Renal pelvis (tissue), 4 donors: Measurements from ENCODE around the gene NOP56. TPM values are rescaled to one million over a fixed set of nuclear protein-coding genes. Genes with fewer than 3 reads are reported as not detected.
"Not testable (repeated sequence)": the region's sequence is repeated elsewhere in the genome, so short reads cannot be mapped to it uniquely, and the experiment has no call there.

ENCODE experiments used
- DNase-seq: peaks from one replicate; pipeline ENCODE4 v3.0.0-alpha.2; 2013
- polyA plus RNA-seq, 3 donors: library from polyadenylated mRNA; unstranded; fragments of 120-200 nt; gene quantifications; one replicate each; pipeline ENCODE4 v1.2.1, GENCODE V29; 2013; ENCODE audit not compliant: insufficient read length in 3 of 3

NOP56 gene
- polyA plus RNA-seq, 3 donors, result 255 to 269 (median 258) TPM

DNA sequence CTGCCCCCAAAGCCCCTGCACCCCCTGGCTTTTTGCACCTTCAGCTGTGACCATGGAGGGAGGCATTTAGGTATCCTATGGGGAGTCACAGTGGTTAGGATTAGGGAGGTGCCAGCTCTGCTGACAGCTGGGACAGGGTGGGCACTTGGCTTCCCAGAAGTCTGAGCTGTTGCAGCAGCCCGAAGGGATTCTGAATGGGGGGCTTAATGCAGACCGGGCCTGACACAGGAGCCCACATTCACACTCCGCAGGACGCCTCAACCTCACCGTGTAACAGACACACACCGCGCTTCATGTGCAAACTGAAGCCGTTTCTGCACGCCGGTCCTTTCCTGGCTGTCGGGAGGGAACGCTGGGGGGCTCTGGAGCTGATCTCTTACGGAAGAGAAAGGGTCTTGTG, 42.1 kb downstream of the NOP56 start:
- no peak for DNase-seq

DNA sequence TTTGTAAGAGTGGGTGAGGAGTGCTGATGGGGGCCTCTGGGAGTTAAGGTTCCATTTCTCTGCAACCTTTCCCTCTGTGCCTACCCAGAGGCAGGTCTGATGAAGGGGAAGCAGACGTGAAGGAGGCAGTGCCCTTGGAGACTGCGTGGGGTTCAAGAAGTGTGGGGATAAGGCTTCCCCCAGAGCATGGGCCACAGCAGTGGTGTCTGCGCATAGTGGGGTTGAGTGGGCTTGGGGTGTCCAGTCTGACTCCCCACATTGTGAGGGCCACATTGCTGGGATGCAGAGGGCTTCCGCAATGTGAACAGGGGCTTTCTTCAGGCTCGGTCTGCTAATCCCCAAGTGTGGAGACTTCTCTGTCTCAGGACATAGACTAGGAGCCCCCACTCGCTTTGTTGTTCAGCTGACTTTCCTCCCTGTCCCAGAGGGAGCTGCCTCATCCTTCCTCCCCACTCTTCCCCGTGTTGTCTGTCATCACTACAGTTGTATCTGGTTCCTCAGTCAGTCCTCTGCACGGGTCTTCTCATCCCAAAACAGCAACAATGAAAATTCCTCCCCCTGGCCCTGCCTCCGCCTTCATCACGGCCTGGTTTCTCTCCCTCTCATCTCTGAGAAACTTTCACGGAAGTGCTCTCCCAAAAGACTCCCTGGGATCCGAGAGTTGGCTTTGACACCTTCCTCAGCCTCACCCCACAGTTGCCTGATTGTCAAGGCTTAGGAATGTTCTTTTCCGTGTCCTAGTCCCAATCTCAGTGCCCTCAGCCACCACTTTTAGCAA, 43.0 kb downstream of the NOP56 start:
- DNase-seq, result no peak

DNA sequence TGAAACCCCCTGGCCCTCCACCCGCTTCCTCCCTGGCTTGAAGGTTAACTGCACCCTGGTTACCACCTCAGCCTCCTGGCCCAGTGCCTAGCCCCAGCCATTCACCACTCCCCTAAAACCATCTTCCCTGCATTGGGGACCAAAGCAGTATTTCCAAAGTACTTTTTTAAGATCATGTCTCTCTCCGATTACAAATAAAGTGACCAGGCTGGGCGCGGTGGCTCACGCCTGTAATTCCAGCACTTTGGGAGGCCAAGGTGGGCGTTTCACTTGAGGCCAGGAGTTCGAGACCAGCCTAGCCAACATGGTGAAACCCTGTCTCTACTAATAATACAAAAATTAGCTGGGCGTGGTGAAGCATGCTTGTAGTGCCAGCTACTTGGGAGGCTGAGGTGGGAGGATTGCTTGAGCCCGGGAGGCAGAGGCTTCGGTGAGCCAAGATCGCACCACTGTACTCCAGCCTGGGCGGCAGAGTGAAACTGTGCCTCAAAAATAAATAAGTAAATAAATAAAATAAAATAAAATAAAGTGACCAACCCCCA, 43.6 kb downstream of the NOP56 start:
- DNase-seq, result not testable (repeated sequence)

DNA sequence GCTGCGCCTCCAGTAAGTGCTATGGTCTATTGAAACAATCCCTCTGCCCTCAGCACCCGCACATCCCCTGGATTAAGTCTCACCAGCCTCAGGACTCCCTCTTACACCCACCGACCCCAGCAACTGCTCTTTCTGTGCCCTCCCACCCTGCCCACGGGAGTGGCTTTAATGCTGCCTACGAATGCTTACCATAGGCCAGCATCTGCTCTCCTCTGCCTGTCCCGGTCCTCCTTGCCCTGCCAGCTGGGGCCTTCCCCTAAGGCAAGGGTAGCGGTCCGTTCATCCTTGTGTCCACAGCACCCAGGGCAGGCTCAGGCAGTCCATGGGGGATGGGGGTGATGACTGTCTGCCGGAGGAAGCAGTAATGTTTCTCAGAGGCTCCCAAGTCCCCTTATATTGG, 44.2 kb downstream of the NOP56 start:
- DNase-seq, result no peak

DNA sequence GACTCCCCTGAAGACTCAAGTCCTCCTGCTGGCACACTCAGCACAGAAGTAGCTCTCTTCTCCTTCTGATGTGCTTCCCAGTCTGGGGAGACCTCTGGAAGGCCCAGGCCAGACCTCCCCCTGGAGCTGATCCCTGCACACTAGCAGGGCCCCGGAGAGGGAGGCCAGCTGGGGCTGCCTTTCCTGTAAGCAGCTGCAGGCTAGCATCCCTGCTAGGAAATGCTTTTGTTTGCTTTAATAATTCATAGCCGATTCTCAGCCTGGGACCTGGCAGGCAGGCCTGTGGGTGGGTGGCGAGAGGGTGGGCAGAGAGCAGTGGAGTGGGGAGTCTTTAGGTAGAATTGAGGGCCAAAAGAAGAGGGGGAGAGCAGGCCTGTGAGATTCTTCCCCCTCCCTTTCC, 45.3 kb downstream of the NOP56 start:
- peak; percentile 40 for DNase-seq

DNA sequence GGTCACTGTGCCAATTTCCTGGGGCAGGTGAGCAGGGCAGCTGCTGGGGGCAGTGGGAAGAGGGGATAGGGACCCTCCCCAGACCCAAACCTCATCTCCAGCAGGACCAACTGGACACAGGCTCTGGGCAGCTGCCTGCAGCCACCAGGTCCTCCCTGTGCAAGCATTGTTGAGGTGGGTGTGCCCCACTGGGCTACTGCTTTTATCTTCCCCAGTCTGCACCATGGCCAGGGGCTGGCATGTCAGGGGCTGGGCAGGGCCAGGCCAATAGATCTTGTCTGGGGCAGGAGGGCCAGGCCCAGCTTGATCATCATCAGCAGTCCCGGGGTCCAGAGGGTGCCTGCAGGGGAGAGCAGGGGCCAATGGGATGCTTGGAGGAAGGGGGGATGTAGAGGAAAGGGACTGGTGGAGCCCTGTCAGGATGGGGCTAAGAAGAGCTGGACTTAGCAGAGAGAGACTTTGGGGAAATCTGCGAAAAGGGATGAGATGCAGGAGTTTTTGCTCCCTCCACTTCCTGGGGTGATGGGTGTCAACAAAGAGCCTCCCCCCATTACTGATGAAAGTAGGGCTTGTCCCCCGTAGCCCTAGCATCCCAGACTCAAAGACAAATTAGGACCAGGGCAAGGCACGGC, 45.9 kb downstream of the NOP56 start:
- DNase-seq, result no peak

DNA sequence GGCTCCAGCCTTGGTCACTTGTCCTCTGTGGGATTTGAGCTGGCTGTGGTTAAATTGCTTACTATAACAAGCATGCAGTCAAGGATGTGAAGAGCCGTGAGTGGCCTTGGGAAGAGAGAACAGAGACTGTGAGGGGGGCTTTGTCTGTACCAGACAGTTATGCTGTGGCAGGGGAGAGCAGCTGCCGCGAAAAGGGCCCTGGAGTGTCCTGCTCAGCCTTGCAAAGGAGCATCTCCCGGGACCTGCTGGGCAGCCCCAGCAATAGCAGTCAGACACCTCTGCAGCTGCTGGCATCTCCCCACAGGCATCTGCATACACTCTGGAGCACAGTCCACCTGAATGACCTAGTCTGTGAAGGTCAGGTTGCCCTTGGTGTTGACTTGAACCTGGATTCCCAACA, 46.5 kb downstream of the NOP56 start:
- DNase-seq, result no peak

DNA sequence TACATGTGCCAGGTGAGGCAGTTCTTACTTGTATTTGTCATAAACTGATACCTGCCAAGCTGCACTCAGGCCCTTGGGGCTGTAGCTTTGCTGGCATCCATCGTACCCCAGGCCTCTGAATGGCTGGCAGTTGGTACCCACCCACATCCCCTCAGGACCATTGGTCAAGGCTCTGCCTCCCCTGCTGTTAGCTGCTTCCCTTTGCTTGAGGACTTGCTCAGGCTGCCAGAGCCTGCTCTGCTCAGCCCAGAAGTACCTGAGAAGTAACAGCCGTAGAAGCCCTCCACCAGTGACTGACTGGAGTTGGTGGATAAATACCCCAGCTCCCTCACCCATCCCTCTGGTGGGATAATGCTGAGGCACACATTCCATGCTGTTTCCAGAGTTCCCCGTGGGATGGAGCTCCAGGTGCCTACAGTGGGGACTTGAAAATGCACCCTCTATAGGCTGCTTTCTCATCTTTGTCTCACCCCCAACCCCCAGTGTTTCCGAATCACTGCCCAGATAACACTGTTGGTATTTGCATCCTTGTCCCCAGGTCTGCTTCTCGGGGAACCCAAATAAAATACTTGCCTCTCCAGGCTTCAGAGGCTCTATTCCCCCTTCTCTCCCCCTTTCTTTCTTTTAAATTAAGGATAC, 47.5 kb downstream of the NOP56 start:
- DNase-seq, result no peak

DNA sequence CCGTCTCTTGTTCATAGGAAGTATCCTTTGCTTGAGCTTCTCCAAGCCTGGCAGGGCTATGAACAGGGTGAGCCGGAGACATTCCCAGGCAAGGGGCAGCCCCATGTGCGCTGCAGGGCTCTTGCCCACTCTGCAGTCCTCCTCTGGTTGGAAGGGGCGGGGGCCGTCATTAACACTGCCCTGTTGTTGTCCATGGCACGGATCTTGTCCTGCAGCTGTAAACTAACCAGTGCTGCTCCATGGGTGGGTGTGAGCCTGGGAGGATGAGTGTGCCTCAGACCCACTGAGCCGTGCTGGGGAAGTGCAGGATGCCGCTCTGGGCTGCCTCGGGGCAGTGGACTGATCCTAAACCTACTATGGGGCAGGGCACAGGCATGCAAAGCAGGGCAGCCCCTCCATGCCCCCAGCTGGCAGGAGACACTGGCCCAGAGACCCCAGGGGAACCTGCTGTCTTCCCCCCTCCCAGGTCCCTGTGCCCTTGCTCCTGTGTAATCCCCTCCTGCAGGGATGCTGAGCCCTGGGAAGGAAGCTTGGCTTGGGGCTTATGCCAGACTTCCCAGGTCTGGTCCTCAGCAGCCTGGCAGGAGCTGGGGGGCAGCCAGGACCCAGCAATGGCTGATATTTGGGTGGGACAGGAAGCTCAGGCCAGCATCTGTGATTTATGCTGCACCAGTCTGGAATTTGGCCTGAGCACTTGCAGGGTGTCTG, 48.6 kb downstream of the NOP56 start:
- no peak for DNase-seq

DNA sequence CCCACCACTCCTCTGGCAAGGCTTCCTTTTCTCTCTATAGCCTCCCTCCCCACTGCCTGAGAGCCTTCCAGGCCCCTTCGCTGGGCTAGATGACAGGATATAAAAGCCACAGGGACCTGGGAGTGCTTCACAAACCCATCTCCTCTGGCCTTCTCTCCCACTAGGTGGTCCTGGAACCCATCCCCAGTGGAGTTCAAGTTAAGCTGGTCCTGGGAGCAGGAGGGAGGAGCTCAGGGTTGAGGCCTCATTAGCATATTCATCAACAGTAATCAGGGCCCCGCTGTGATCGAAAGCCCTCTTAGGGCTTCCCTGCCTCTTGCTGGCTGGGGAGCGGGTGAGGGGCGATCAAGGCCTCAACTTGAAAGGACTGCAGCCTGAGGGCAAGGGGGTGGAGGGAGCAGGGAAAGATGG, 49.2 kb downstream of the NOP56 start:
- no peak for DNase-seq

DNA sequence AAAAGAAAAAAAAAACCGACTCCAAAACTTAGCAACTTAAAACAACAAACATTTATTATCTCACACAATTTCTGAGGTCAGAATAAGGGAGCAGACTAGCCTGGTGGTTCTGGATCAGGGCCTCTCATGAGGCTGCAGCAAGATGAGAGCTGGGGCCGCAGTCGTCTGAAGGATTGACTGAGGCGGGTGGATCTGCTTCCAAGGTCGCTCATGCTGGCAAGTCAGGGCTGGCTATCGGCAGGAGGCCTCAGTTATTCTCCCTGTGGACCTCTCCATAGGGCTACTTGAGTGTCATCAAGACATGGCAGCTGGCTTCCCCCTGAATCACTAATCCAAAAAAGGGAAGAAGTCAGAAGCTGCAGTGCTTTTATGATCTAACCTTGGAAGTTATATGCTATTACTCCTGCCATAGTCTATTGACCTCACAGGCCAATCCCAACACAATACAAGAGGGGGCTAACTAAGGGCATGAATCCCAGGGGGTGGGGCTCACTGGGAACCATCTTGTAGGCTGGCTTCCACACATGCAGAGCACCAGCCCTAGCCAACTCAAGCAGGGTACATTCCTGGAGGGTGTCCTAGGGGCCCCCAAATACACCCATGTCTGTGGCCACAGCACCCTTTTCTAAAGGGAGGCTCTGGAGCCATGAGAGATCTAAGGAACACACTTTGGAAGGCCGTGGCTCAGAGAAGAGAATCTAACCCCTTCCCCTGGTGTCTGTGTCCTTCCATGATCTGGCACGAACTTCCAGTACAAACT, 51.5 kb downstream of the NOP56 start:
- DNase-seq, result no peak

DNA sequence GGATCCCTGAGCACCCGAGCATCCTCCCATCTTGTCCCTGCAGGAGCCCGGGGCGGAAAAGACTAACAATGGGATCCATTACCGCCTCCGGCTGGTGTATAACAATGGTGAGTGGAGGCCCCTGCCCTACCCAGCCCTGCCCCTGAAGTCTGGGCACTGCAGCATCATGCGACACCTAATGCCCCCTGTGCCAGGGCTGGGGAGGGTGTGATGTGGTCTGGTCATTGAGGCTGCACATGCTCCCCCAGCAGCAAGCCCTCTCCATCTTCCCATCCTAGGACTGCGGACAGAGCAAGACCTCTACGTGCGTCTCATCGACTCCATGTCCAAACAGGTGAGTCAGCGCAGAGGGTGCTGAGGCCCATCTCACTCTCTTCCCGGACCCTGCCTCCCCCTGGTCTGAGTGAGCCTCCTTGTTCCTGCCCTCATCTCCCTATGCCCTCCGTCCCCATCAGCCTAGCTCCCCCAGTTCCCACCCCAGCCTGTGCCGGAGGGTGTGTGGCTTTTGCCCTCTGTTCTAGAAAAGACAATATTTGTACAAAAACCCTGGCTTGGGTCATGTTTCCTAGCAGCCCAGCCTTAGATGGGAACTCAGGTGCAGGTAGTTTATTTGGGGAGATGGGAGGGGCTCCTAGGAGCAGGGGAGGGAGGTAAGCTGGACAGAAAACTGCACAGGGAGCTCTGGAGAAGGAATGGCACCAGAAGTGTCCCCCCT, 53.7 kb downstream of the NOP56 start:
- no peak for DNase-seq

DNA sequence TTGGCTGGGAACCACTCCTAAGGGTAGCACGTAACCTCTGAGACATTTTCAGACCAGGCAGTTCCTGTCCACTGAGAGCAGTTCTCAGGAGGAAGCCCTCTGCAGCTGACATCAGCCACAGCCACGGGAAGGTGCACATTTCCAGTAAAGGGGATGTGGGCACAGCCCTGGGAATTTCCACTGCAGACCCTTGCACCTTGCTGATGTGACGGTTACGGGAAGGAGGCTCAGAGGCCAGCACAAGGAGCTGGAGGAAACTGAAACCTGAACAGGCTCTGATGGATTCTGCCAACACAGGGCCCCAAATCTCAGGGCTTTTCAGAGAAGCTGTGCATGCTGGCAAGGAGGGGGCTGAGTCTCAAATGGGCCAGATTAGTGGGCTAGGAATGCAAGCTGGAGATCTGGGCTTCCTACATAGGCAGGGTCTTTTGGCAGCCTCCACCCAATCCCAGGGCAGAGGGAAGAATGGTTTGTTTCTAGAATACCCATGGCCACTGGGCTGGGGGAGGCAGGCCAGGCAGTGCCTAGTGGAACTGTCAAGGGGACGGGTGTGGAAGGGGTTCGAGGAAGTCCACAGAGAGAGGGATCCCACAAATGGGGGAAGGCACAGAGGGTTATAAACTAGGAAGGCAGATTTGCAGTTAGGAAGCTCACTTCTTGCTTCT, 54.4 kb downstream of the NOP56 start:
- no peak for DNase-seq

DNA sequence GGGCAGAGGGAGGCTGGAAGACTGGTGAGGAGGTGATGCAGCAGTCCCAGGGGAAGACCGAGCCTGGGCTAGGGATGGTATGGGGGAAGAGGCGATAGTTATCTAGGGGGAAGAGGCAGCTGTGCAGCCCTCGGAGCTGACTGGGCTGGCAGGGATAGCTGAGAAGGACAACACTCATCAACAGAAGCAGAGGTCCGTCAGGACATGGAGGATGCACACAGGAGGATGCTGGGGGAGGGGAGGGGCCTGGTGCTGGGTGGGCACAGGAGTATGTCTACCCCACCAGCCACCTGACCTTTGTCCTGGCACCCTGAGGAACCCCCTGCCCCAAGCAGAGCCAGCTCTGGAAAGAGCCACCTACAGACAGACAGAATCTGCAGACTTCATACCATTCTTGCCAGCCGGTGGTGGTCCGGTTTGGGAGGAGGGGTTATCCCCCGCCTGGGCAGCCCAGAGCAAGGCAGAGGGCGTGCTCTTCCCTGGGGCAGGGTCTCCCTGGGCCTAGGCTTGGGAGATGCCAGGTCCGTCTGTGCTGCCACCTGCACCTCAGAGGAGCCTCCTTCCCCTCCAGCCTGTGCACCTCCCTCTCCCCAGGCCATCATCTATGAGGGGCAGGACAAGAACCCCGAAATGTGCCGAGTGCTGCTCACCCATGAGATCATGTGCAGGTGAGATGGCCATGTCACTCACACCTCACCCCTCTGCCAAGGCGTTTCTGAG, 55.1 kb downstream of the NOP56 start:
- DNase-seq, result no peak

Other genes starting within 250 kb of the NOP56 start
- gene SNRPB, start 181.8 kb upstream of the NOP56 start, polyA plus RNA-seq, result 100 to 1,000 TPM; 139 to 183 (median 180) TPM
- 10 to 100 TPM; 14.4 to 19.0 (median 17.6) TPM for gene ZNF343, start 143.7 kb upstream of the NOP56 start, polyA plus RNA-seq
- under 1 TPM; 0.23 to 0.34 (median 0.31) TPM for gene TMC2, start 116.1 kb upstream of the NOP56 start, polyA plus RNA-seq
- gene IDH3B, start 11.6 kb downstream of the NOP56 start, polyA plus RNA-seq, result 100 to 1,000 TPM; 139 to 141 (median 141) TPM
- 10 to 100 TPM; 33.5 to 36.8 (median 35.2) TPM for gene EBF4, start 40.1 kb downstream of the NOP56 start, polyA plus RNA-seq
- 100 to 1,000 TPM; 200 to 281 (median 252) TPM for gene CPXM1, start 148.0 kb downstream of the NOP56 start, polyA plus RNA-seq
- not detected for gene C20orf141, start 162.4 kb downstream of the NOP56 start, polyA plus RNA-seq
- under 1 TPM in 1 of 3 donors, not detected in 2; 0.15 TPM for gene TMEM239, start 163.7 kb downstream of the NOP56 start, polyA plus RNA-seq
- gene PCED1A, start 188.0 kb downstream of the NOP56 start, polyA plus RNA-seq, result 10 to 100 TPM; 74.9 to 85.7 (median 76.3) TPM
- 10 to 100 TPM; 41.5 to 43.0 (median 42.5) TPM for gene VPS16, start 188.1 kb downstream of the NOP56 start, polyA plus RNA-seq
- gene PTPRA, start 220.8 kb downstream of the NOP56 start, polyA plus RNA-seq, result 10 to 100 TPM; 90.2 to 95.8 (median 93.9) TPM